DMS153 treated with DMSO at 0.1 percent for 48 hours (cell line): ENCODE data around the gene RCHY1.
"Not testable (repeated sequence)": the region's sequence is repeated elsewhere in the genome, so short reads cannot be mapped to it uniquely, and the experiment has no call there.

Experiments
- DNase-seq: peaks from one replicate; lab custom pipeline; 2025; ENCODE audit not compliant: unreplicated experiment; lab: John Stamatoyannopoulos, UW

The RCHY1 gene

DNA sequence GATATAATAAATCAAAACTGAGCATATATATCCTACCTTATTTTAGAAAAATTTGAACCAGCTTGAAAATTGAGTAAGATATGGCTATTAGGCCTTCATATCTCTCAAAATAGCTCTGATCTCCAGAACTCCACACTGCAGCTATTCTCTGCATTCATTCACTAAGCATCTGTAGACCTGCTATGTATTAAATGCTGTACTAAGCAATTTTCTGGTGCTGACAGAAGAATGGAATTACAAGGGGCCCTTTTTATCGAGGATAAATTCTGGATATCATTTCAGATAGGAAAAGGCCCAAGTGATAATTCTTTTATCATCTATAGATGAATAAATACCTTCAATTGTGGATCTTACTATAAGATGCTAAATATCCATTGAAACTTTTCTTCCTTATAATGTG is 1.9 kb upstream of the RCHY1 start:
- DNase-seq, result no peak

DNA sequence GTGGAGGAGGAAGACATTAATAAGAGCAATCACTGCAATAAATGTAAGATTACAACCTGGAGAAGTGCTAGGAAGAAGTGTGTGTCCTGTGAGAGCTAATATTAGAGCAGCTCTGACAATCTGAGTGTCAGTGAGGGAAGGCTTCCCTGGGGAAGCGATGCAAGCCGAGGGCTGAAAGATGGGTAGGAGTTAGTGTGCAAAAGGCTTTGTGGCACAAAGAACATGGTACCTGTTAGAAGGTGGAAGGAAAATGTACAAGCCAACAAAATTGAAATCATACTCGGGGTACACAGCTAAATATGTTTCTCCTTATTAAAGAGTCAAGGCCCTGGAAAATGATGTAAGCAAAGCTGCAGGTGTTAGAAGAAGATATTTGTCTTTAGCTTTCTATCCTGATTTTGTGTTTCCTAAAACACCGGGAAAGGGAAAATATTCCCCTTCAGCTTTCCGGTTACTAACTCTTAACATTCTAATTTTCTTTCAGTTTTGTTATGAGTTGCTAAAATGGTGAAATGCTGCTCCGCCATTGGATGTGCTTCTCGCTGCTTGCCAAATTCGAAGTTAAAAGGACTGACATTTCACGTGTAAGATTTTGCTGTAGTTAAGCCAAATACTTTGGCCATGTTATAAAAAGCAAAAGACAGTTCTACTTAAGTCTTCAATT is 878 bp upstream of the RCHY1 start:
- no peak for DNase-seq

DNA sequence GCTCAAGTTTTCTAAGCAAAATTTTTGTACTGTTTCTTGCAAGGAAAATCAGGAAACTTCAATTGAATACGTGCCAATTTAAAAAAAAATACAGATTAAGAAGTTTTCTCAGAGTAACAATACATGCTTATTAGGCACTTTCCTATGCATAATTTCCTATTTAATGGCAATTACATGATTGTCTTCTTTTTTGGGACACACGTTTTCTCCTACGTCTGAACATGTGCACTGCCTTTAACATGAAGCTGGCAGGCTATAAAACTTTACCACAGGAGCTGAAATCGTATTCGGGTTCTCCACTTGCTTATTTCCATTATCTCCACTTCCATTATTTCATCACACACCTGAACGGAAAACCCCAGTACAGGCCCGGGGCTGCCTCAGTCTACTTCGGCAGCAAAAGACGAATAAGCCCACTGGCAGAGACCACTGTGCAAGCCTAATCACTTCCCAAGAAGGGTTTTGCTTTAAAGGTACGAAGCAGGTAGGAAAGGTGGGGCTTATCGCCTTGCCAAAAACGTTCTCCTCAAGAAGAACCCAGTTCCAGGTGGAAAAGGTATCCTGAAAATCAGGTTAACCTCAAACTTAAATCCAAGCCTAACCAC is 575 bp downstream of the RCHY1 start:
- DNase-seq, result peak; percentile 40

DNA sequence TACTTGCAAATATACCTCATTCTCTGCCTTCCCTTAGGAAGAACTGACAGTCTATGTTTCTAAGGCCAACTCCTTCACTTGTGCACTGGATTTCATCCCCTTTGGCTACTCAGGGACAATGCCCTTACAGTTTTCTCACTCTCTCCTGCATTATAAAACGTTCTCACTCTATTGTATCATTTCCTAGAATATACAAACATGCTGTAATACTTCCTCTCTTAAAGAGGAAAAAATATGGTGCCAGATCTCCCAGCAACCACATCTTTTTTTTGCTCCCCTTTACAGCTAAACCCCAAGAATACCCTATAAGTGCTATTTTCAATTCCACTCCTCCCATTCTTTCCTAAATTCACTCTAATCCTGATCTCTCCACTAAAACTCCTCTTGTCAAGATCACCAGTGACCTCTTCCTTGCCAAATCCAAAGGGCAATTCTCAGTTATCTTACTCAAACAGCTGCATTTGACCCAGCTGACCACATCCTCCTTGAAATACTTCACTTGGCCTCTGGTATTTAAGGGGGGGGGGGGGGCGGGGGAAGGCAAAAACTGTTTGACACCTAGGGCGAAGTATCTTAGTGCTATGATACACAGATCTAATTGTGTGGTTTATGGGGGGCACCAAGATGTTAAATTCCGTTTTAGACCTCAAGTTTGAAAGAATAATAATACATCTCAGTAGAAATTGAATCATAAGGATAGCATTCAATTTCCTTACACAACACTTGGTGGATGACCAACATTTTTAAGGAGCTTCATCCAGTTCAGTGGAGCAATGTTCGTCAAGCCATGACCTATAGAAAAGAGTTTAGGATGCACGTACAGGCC is 1.6 kb downstream of the RCHY1 start:
- no peak for DNase-seq

DNA sequence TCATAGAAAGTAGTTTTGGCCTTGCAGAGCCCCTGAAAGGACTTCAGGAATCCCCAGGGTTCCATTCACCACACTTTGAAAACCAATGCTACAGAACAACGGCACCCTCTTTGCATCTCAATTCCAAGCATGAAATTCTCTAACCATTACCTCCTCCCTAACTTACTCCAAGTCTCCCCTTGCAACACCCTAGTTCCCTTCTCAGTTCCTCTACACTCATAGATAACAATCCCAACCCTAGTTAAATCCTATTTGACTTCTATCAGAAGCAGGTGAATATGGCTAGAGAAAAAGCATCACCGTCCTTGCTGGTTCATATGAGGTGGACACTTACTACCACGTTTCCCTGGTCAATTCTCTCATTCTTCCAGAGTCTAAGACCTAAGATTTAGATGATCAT is 2.4 kb downstream of the RCHY1 start:
- DNase-seq, result no peak

DNA sequence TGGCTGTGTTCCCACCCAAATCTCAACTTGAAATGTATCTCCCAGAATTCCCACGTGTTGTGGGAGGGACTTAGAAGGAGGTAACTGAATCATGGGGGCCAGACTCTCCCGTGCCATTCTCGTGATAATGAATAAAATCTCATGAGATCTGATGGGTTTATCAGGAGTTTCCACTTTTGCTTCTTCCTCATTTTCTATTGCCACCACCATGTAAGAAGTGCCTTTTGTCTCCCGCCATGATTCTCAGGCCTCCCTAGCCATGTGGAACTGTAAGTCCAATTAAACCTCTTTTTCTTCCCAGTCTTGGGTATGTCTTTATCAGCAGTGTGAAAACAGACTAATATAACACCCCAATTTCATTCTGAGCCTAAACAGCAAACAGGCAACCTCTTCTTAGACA is 4.6 kb downstream of the RCHY1 start:
- not testable (repeated sequence) for DNase-seq

DNA sequence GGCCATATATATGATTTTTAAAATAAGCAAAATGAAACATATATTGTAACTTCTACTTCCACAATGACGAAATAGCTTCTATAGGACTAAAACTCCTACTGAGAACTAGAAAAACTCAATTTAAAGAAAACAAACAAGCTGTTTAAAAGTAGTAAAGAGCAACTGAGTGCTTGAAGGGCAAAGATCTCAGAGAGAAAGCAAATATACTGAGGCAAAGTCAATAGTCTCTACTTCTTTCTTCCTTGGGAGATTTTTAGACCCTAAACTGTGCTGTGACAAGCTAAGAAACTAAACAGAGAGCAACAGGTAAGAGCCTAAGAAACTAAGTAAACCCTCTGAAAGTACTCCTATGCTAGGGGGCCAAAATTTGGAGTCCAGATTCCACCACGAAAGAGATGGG is 8.6 kb downstream of the RCHY1 start:
- no peak for DNase-seq

DNA sequence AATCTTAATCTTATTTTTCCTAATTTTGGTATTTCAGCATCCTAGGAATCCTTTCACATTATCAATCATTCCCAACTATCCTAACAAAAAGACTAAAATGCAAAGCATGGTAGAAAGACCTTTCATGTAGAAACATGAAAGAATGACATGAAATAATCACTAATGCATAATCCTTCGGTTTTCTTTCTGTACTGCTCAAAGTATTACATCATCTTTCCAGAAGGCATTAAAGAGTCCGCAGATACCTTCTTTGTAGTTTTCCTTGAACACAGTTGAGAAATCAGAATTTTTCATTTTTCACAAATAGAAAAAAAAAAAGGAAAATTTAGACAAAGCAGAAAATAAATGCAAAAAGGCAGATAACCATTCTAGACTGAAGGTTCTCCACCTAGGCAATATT is 11.5 kb downstream of the RCHY1 start:
- DNase-seq, result no peak

DNA sequence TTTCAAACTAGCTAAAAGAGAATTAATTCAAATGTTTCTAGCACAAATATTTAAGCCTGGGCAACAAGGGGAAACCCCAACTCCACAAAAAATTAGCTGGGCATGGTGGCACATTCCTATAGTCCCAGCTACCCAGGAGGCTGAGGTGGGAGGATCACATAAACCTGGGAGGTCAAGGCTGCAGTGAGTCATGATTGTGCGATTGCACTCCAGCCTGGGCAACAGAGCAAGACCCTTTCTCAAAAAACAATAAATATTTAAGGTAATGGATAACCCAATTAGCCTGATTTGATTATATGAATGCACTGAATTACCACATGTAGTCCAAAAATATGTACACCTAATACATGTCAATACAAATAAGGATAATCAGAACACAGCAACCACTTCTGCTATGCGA is 14.3 kb downstream of the RCHY1 start:
- DNase-seq, result no peak

DNA sequence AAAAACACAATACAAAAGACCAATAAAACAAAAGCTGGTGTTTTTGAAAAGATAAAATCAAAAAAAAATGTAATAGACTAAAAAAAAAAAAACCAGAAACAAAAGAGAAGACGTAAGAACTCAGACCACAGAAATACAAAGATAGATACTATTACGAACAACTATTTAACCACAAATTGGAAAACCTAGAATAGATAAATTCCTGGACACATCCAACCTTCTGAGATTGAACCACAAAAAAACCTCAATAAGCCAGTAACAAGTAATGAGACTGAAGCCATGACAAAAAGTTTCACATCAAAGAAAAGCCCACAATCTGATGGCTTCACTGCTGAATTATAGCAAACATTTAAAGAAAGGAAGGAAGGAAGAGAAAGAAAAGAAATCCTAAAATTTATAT is 16.2 kb downstream of the RCHY1 start:
- no peak for DNase-seq

DNA sequence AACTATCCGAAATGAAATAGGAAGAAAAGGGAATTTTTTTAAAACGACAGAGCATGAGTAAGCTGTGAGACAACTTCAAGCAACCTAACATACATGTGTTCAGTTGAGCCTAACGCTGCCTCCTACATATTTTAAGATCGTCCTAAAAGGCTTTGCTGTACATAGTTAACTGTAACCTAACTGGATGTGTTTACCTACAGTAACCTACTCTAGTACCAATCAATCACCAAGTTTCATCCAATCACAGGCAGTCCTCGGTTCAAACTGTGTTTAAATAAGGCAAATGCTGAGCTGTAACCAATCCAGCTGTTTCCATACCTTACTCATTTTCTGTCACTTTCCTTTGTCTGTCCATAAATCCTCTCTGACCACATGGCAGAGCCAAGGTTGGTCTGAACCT is 17.1 kb downstream of the RCHY1 start:
- DNase-seq, result no peak

DNA sequence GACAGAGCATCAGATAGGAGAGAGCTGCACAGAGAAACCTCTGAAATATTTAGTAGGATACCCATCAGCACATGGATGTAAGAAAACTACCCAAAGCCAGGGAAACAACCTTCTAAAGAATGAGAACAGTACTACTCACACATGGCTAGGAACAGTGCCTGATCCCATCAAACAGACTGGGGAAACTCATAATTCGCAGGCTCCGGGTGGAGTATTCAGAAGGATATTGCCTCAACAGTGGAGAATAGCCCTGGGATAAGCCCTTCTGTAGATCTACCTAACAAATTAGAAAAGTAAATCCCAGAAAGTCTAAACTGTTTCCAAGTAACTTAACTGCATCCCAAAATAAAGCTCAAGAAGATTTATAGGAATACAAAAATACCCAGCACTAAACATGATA is 17.8 kb downstream of the RCHY1 start:
- DNase-seq, result no peak

DNA sequence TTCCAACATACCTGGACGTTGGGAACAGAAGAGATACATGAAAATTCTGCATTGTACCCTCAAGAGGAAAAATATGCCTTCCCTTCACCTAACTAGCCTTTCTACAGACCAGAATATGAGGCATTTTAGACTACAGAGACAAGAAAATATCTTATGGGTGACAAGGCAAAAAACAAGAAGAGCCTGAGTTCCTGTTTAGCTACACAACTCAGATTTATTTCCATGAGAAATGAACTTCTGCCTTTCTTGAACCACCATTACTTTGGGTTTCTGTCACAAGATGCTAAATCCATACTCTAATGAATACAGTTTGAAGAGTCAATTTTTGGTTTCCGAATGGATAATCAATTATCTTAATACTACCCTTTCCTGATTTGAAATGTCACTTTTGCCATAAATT is 18.7 kb downstream of the RCHY1 start:
- no peak for DNase-seq

DNA sequence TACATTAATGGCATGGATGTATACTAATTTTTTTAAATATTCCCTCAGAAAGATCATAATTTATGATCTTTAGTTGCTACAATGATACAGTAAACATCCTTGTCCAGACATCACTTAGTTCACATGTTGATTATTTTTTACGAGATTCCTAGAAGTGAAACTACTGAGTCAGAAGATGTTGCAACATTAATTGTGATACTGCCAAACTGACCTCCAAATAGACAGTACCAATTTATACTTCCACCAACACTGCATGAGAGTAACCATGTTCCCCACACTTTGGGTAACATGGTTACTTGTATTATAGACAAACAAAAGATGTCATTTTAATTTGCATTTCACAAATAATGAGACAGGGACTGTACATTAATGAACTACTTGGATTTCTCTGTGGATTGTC is 19.6 kb downstream of the RCHY1 start:
- no peak for DNase-seq

DNA sequence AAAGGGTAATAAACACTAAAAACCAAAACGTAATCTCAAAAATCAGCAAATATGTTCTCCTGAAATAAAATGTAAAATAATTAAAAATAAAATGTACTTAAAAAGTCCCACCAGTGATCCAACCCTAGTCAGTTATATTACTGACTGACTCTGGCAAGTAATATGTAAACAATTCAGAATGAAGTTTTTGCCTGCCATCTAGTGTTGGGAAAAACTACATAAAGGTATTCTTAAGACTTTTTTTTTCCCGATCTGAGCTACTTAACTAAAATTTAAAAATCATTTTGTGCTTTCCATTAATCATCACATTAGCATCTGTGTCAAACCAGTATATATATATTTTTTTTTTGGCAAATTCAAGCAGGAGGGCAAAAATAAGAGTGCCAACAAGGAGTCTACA is 24.0 kb downstream of the RCHY1 start:
- DNase-seq, result no peak

DNA sequence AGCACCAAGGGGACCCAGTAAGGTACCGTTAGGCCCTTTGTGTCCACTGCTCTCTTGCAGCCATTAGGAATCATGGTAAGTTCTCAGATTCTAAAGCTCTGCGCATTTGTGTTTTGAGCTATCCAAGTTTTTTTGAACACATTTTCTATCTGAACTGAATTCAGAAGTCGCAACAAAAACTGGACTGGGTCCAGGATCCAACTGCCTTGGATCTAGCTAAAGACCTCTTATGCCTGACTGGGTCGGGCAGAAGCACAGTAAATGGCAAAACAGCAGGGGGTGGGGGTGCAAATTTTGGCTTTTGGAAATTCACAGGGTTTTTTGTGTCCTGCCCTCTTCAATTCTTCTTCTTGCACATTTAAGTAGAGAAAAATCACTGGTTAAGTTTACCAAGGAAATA is 30.0 kb downstream of the RCHY1 start:
- no peak for DNase-seq

DNA sequence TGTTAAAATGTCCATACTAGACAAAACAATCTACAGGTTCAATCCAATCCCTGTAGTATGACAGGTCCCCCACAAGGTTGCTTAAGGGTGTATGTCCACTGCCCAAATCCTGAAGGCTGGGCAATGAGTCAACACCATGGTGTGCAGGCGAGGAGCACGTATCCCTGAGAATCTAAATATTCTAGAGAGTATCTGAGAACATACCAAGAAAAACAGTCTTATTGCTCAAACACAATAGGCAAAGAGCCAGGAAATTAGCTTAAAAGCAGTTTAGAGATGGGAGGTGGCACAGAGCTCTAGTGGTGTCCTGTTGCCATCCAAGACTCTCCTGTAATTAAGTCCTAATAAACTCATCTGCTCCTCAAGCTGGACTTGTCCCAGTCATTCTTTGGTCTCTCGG is 37.0 kb downstream of the RCHY1 start:
- DNase-seq, result no peak

DNA sequence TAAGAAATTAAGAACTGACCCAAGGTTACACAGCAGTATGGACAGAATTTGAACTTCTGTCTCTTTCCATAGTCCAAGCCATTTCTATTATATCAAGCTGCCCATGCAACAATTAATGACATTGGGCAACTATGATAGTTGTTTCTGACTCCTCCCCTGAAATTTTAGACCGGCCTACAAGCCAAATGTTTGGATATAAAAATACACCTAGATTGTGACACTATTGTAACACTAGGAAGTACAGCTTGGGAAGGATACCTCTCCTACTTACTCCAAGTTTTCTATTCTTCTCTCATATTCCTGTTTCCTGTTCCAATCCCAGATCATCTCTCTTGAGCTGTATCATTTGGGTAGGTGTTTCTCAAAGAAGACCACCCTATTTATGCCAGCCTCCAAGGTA is 43.5 kb downstream of the RCHY1 start:
- DNase-seq, result no peak

DNA sequence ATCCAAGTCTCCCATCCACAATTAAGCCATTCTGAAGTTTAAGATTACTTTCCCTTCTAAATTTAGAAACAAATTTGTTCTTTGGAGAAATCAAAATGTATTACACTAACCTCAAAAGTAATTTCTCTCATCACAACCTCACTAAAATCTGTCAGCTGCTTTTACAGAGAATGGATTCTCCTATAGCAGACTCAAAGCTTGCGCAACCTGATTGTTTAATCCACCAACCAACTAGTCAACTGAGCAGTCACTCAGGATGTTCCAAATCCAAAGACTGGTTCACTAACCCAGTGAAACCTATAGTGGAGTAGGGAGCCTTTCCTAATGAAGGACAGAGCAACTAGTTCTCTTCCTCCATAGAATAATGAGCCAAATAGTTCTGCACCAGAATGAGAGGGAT is 44.3 kb downstream of the RCHY1 start:
- no peak for DNase-seq

DNA sequence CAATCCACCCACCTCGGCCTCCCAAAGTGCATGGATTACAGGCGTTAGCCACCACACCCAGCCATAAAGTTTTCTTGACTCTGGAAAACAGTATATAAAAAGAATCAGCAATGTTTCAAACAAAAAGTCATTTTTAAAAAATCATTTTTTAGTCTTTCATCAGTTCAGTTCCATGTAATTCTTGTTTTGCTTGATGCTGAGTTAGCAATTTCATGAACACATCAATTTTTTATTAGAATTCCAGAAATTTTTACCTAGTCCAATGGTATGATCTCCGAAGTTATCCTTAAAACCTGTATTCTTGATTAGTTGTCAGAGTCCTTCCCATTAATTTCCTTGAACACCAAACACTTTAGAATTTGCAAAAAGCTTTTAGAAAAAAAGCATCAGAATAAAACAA is 56.8 kb downstream of the RCHY1 start:
- DNase-seq, result no peak

DNA sequence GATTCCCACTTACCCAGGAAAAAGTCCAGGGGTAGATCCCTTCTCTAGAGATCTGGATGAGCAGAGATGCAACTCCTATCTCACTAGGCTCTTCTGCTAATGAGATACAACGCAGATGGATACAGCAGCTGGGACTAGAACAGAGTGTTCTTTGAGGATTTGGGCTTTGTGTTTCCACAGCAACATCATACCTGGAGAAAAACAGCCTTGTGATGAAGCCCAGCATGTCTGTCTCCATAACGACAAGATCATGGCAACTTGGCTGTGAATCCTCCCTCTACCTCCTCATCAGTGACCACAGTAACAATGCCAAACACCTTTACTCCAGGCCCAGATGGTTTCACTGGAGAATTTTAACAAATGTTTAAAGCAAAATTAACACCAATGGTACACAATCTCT is 80.1 kb downstream of the RCHY1 start:
- DNase-seq, result no peak

DNA sequence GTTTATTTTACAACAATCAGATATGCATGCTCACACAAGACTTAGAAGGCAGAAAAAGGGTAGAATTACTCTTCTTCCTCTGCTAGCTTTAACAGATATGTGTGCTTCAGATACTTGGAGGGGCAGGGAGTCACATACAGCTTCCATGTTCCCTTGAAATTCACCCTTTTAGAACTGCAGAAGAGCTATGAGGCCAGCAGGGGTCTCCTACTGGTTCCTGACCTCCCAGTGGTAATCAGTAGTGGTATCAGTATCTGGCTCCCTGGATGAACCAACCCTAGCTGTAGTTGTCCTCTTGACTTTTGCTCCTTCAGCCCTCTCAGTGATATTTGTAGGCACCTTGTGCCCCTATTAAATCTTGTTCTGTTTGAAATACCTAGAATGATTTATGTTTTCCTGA is 81.5 kb downstream of the RCHY1 start:
- no peak for DNase-seq
